GM23338 (cell line): ENCODE results near the gene CPNE4. TPM values are rescaled to one million over a fixed set of nuclear protein-coding genes. Genes with fewer than 3 reads are reported as not detected.

ENCODE experiments used
- ATAC-seq: fragments of 200-7000 bp; cut with Tn5 transposase; 3 replicates; pipeline ENCODE4 v1.9.1; 2020
- DNase-seq: peaks from one replicate; pipeline ENCODE4 v3.0.0-alpha.2; 2015; ENCODE audit warnings: low spot score
- H2AFZ ChIP-seq: fragments of 200-600 bp; sonication (generic); 2 replicates; pipeline ENCODE4 v1.8.0; 2016; ENCODE audit warnings: antibody characterized with exemption, mild to moderate bottlenecking, moderate library complexity
- H3F3A ChIP-seq: fragments of 200-600 bp; sonication (generic); replicated peaks from 2 replicates; pipeline ENCODE4 v1.8.0; 2017; ENCODE audit warnings: antibody characterized with exemption, mixed run types, low read depth
- H3K27ac ChIP-seq: fragments of 200-600 bp; sonication (generic); 2 replicates; pipeline ENCODE4 v1.6.1; 2016; ENCODE audit warnings: low read depth
- H3K27me3 ChIP-seq: fragments of 200-600 bp; sonication (generic); 2 replicates; pipeline ENCODE4 v1.8.0; 2016; ENCODE audit warnings: mild to moderate bottlenecking, mixed run types, moderate library complexity; ENCODE audit not compliant: insufficient read depth
- H3K36me3 ChIP-seq: fragments of 200-600 bp; sonication (generic); 2 replicates; pipeline ENCODE4 v1.8.0; 2016; ENCODE audit warnings: mild to moderate bottlenecking; ENCODE audit not compliant: insufficient read depth
- H3K4me1 ChIP-seq: fragments of 200-600 bp; sonication (generic); 2 replicates; pipeline ENCODE4 v1.8.0; 2016; ENCODE audit warnings: mild to moderate bottlenecking, moderate library complexity; ENCODE audit not compliant: insufficient read depth
- H3K4me2 ChIP-seq: fragments of 200-600 bp; sonication (generic); 2 replicates; pipeline ENCODE4 v1.7.1; 2017; ENCODE audit warnings: mixed run types
- H3K4me3 ChIP-seq: fragments of 200-600 bp; sonication (generic); 2 replicates; pipeline ENCODE4 v1.6.1; 2016; ENCODE audit warnings: mixed run types
- H3K79me2 ChIP-seq: fragments of 200-600 bp; sonication (generic); replicated peaks from 2 replicates; pipeline ENCODE4 v1.8.0; 2017; ENCODE audit warnings: mild to moderate bottlenecking; ENCODE audit not compliant: insufficient read depth
- H3K9me2 ChIP-seq: fragments of 200-600 bp; sonication (generic); 2 replicates; pipeline ENCODE4 v1.8.0; 2017; ENCODE audit not compliant: insufficient read depth
- H4K20me1 ChIP-seq: fragments of 200-600 bp; sonication (generic); replicated peaks from 2 replicates; pipeline ENCODE4 v1.8.0; 2017; ENCODE audit warnings: mild to moderate bottlenecking; ENCODE audit not compliant: insufficient read depth
- H3K27ac Mint-ChIP-seq: 2 replicates; pipeline ENCODE4 v1.8.0; 2020; ENCODE audit warnings: inconsistent platforms, mild to moderate bottlenecking, moderate library complexity, mixed read lengths
- H3K27me3 Mint-ChIP-seq: 3 replicates; pipeline ENCODE4 v1.8.0; 2022; ENCODE audit warnings: low read depth, mild to moderate bottlenecking, moderate library complexity, mixed read lengths, inconsistent platforms; ENCODE audit not compliant: insufficient read depth, poor library complexity
- H3K36me3 Mint-ChIP-seq: 3 replicates; pipeline ENCODE4 v1.8.0; 2021; ENCODE audit warnings: low read depth, mild to moderate bottlenecking, inconsistent platforms, moderate library complexity, mixed read lengths
- H3K4me1 Mint-ChIP-seq: 3 replicates; pipeline ENCODE4 v1.8.0; 2020; ENCODE audit warnings: mild to moderate bottlenecking, inconsistent platforms, mixed read lengths
- H3K4me3 Mint-ChIP-seq: 3 replicates; pipeline ENCODE4 v1.8.0; 2021; ENCODE audit warnings: moderate library complexity, mild to moderate bottlenecking, inconsistent platforms, mixed read lengths
- H3K9me3 Mint-ChIP-seq: 3 replicates; pipeline ENCODE4 v1.8.0; 2020; ENCODE audit warnings: moderate library complexity, mild to moderate bottlenecking, inconsistent platforms, mixed read lengths
- CREB1 ChIP-seq: fragments of 250-450 bp; sonication (Bioruptor Pico); IDR thresholded peaks from 2 replicates; pipeline ENCODE4 v1.5.0; 2020; ENCODE audit warnings: low read depth, mild to moderate bottlenecking, moderate library complexity
- ETS1 ChIP-seq: IDR thresholded peaks from 2 replicates; pipeline ENCODE4 v1.6.1; 2016; ENCODE audit warnings: antibody characterized with exemption
- EZH2phosphoT487 ChIP-seq: fragments of 200-600 bp; sonication (generic); IDR thresholded peaks from one replicate; pipeline ENCODE4 v1.8.1; 2018; ENCODE audit warnings: antibody characterized with exemption; ENCODE audit not compliant: unreplicated experiment
- JUNB ChIP-seq: IDR thresholded peaks from one replicate; pipeline ENCODE4 v1.6.1; 2016; ENCODE audit warnings: antibody characterized with exemption; ENCODE audit not compliant: unreplicated experiment
- NANOG ChIP-seq: IDR thresholded peaks from 2 replicates; pipeline ENCODE4 v1.6.1; 2016; ENCODE audit warnings: antibody characterized with exemption, borderline replicate concordance
- POLR2AphosphoS5 ChIP-seq: IDR thresholded peaks from 2 replicates; pipeline ENCODE4 v1.6.1; 2016; ENCODE audit warnings: antibody characterized with exemption, low read depth
- STAT1 ChIP-seq: IDR thresholded peaks from one replicate; pipeline ENCODE4 v1.6.1; 2016; ENCODE audit warnings: antibody characterized with exemption; ENCODE audit not compliant: unreplicated experiment
- ZNF114 ChIP-seq: fragments of 250-450 bp; sonication (Bioruptor Pico); IDR thresholded peaks from 2 replicates; pipeline ENCODE4 v1.5.0; 2020; ENCODE audit warnings: mild to moderate bottlenecking, moderate library complexity
- ZNF331 ChIP-seq: fragments of 250-450 bp; sonication (Bioruptor Pico); IDR thresholded peaks from 2 replicates; pipeline ENCODE4 v1.5.0; 2020; ENCODE audit warnings: low read depth, mild to moderate bottlenecking, moderate library complexity
- polyA plus RNA-seq: library from polyadenylated mRNA; unstranded; fragments of >200 nt; fragmentation: Nextera tagmentation; extraction: Ambion mirVana; gene quantifications from 2 replicates; pipeline ENCODE4 v1.2.1, GENCODE V29; 2016
- total RNA-seq: library from RNA; depleted of rRNA; stranded (reverse); fragments of >200 nt; shearing (Covaris generic); gene quantifications from 2 replicates; pipeline ENCODE4 v1.2.3, GENCODE V29; 2014
- TF ChIP-seq, protein P1 (sequence below): IDR thresholded peaks from one replicate; pipeline ENCODE4 v1.6.1; 2018; ENCODE audit warnings: antibody characterized with exemption; ENCODE audit not compliant: unreplicated experiment
- TF ChIP-seq, protein P2 (sequence below), 2 experiments: fragments of 200-600 bp in 1 of 2; sonication (generic) in 1 of 2; conservative IDR thresholded peaks; 2 replicates each; pipeline versions ENCODE4 v1.5.1 to v1.6.1; 2016 to 2017; ENCODE audit warnings: antibody characterized with exemption in 2 of 2, low read depth in 2 of 2, mild to moderate bottlenecking in 2 of 2, moderate library complexity in 1 of 2

The CPNE4 gene
- total and polyA plus RNA-seq, 2 experiments from 2014 or later = 2.0 to 6.5 TPM

- Mint-ChIP-seq H3K9me3 (no peaks in the 10 kb centered on the region), H3K4me1 (peaks cover 4% of the 10 kb centered on the region; the same call in 2 of the 3 replicates), H3K36me3 (no peaks in the 10 kb centered on the region), H3K27me3 (no peaks in the 10 kb centered on the region), H3K4me3 (no peak overlapping the region), H3K27ac (no peak overlapping the region)
- H2AFZ ChIP-seq = 0 out of 2 replicates have a peak overlapping the region, but pooled peaks have one; percentile 35
- no peak overlapping the region for H3K4me2 ChIP-seq
- no peak overlapping the region for H3K4me3 ChIP-seq
- no peaks in the 10 kb centered on the region for H3K36me3 ChIP-seq
- H3K27me3 ChIP-seq = no peaks in the 10 kb centered on the region
- no peak overlapping the region for H3K27ac ChIP-seq
- peaks cover 7% of the 10 kb centered on the region; the same call in 1 of the 2 replicates for H3K9me2 ChIP-seq
- ATAC-seq (no peak), DNase-seq (no peak)
- H4K20me1 ChIP-seq = no peaks in the 10 kb centered on the region
- H3F3A ChIP-seq = no peaks in the 10 kb centered on the region
- no peak for TF ChIP-seq NANOG
- TF ChIP-seq POLR2AphosphoS5 = no peak
- TF ChIP-seq, protein P1, sequence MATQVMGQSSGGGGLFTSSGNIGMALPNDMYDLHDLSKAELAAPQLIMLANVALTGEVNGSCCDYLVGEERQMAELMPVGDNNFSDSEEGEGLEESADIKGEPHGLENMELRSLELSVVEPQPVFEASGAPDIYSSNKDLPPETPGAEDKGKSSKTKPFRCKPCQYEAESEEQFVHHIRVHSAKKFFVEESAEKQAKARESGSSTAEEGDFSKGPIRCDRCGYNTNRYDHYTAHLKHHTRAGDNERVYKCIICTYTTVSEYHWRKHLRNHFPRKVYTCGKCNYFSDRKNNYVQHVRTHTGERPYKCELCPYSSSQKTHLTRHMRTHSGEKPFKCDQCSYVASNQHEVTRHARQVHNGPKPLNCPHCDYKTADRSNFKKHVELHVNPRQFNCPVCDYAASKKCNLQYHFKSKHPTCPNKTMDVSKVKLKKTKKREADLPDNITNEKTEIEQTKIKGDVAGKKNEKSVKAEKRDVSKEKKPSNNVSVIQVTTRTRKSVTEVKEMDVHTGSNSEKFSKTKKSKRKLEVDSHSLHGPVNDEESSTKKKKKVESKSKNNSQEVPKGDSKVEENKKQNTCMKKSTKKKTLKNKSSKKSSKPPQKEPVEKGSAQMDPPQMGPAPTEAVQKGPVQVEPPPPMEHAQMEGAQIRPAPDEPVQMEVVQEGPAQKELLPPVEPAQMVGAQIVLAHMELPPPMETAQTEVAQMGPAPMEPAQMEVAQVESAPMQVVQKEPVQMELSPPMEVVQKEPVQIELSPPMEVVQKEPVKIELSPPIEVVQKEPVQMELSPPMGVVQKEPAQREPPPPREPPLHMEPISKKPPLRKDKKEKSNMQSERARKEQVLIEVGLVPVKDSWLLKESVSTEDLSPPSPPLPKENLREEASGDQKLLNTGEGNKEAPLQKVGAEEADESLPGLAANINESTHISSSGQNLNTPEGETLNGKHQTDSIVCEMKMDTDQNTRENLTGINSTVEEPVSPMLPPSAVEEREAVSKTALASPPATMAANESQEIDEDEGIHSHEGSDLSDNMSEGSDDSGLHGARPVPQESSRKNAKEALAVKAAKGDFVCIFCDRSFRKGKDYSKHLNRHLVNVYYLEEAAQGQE = no peak
- TF ChIP-seq STAT1 = no peak
- TF ChIP-seq, protein P2, sequence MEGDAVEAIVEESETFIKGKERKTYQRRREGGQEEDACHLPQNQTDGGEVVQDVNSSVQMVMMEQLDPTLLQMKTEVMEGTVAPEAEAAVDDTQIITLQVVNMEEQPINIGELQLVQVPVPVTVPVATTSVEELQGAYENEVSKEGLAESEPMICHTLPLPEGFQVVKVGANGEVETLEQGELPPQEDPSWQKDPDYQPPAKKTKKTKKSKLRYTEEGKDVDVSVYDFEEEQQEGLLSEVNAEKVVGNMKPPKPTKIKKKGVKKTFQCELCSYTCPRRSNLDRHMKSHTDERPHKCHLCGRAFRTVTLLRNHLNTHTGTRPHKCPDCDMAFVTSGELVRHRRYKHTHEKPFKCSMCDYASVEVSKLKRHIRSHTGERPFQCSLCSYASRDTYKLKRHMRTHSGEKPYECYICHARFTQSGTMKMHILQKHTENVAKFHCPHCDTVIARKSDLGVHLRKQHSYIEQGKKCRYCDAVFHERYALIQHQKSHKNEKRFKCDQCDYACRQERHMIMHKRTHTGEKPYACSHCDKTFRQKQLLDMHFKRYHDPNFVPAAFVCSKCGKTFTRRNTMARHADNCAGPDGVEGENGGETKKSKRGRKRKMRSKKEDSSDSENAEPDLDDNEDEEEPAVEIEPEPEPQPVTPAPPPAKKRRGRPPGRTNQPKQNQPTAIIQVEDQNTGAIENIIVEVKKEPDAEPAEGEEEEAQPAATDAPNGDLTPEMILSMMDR (conservative IDR thresholded peaks at IDR 0.05; ENCODE audit: low read depth in 2 of 2) = no peak
- TF ChIP-seq EZH2phosphoT487 = no peak
- no peak for TF ChIP-seq ETS1
- no peaks in the 10 kb centered on the region for H3K4me1 ChIP-seq
- no peaks in the 10 kb centered on the region for H3K79me2 ChIP-seq
Observed at GRCh38 chr3:131903988-131904415, 130.8 kb downstream of the CPNE4 start.

- Mint-ChIP-seq H3K4me3 (no peak overlapping the region), H3K27me3 (no peaks in the 10 kb centered on the region), H3K9me3 (no peaks in the 10 kb centered on the region), H3K36me3 (no peaks in the 10 kb centered on the region), H3K27ac (no peak overlapping the region), H3K4me1 (peaks cover 6% of the 10 kb centered on the region; the same call in 2 of the 3 replicates)
- Histone ChIP-seq H3K4me2 (no peak overlapping the region), H2AFZ (peak overlapping the region; percentile 48; the same call in 1 of the 2 replicates), H3K9me2 (peaks cover 7% of the 10 kb centered on the region; the same call in 1 of the 2 replicates), H3K4me3 (no peak overlapping the region), H3K27ac (no peak overlapping the region), H4K20me1 (no peaks in the 10 kb centered on the region), H3K36me3 (no peaks in the 10 kb centered on the region), H3K27me3 (no peaks in the 10 kb centered on the region), H3K79me2 (no peaks in the 10 kb centered on the region), H3F3A (no peaks in the 10 kb centered on the region), H3K4me1 (no peaks in the 10 kb centered on the region)
- ATAC-seq = peak; percentile 45; the same call in 2 of the 3 replicates
- no peak for DNase-seq
- TF ChIP-seq JUNB (no peak), ZNF114 (CRISPR knock-in tag) (no peak), EZH2phosphoT487 (no peak), CREB1 (no peak), ZNF331 (CRISPR knock-in tag) (no peak), ETS1 (no peak)
Observed at GRCh38 chr3:131901686-131902085, 133.1 kb downstream of the CPNE4 start.
